GM12878 (cell line): ENCODE measurements around the gene ZDHHC9. TPM values are rescaled to one million over a fixed set of nuclear protein-coding genes. Genes with fewer than 3 reads are reported as not detected.

Experiments
- ATAC-seq: fragments of 200-7000 bp; cut with Tn5 transposase; 3 replicates; pipeline ENCODE4 v1.9.1; 2020; ENCODE audit warnings: mild to moderate bottlenecking, moderate library complexity
- BruUV-seq: library from RNA; stranded (reverse); fragments of 400-500 nt; replicated peaks from 2 replicates; lab custom pipeline; 2021; lab: Mats Ljungman, UMichigan
- CTCF ChIA-PET: fragments of 300-600 bp; sonication (Branson Sonifier 250); formaldehyde crosslinking; extraction: SDS; loops from one replicate; lab custom pipeline; 2021; ENCODE audit warnings: inconsistent platforms; lab: Yijun Ruan, JAX
- POLR2A ChIA-PET: fragments of 350-600 bp; formaldehyde crosslinking; extraction: SDS; loops from one replicate; lab custom pipeline; 2021; ENCODE audit warnings: inconsistent platforms; lab: Charles Lee
- RAD21 ChIA-PET: fragments of 300-600 bp; sonication (Branson Sonifier 250); formaldehyde crosslinking; loops from one replicate; lab custom pipeline; 2023; ENCODE audit warnings: antibody characterized with exemption; ENCODE audit not compliant: unreplicated experiment; lab: Charles Lee
- SMC1A ChIA-PET: fragments of 300-600 bp; sonication (Branson Sonifier 250); formaldehyde crosslinking; loops from one replicate; lab custom pipeline; 2023; ENCODE audit not compliant: unreplicated experiment, uncharacterized antibody; lab: Charles Lee
- DNase-seq: peaks from one replicate; pipeline ENCODE4 v3.0.0-alpha.2; 2011; ENCODE audit warnings: low read depth, low spot score
- FAIRE-seq: peaks from 3 replicates; lab custom pipeline; 2011; peaks lifted over from hg19 to GRCh38; lab: Jason Lieb, UNC
- H2AFZ ChIP-seq: 2 replicates; pipeline ENCODE4 v1.6.0; 2011; ENCODE audit warnings: low read depth, low read length, control low read depth; ENCODE audit not compliant: control insufficient read depth
- H3K27ac ChIP-seq: 2 replicates; pipeline ENCODE4 v1.5.1; 2011; ENCODE audit warnings: control low read depth; ENCODE audit not compliant: control insufficient read depth, insufficient read depth
- H3K27me3 ChIP-seq, 2 experiments: replicated peaks in 1 of 2; 2 replicates each; pipeline versions ENCODE4 v1.6.0 to v1.6.1; 2011; ENCODE audit warnings: low read length in 1 of 2; ENCODE audit not compliant: control insufficient read depth in 2 of 2, insufficient read depth in 2 of 2
- H3K36me3 ChIP-seq, 2 experiments: 2 replicates each; pipeline ENCODE4 v1.5.1; 2011; ENCODE audit warnings: low read length in 1 of 2; ENCODE audit not compliant: control insufficient read depth in 2 of 2, insufficient read depth in 2 of 2
- H3K4me1 ChIP-seq: 2 replicates; pipeline ENCODE4 v1.6.1; 2011; ENCODE audit warnings: mild to moderate bottlenecking, low read length, moderate library complexity, mixed read lengths; ENCODE audit not compliant: control insufficient read depth, insufficient read depth
- H3K4me2 ChIP-seq: 2 replicates; pipeline ENCODE4 v1.6.0; 2011; ENCODE audit warnings: control low read depth; ENCODE audit not compliant: control insufficient read depth, insufficient read depth
- H3K4me3 ChIP-seq: fragments of 200-600 bp; sonication (generic); 2 replicates; pipeline ENCODE4 v1.5.1; 2016
- H3K79me2 ChIP-seq: 2 replicates; pipeline ENCODE4 v1.6.0; 2011; ENCODE audit warnings: low read length; ENCODE audit not compliant: control insufficient read depth, insufficient read depth
- H3K9ac ChIP-seq: 2 replicates; pipeline ENCODE4 v1.8.0; 2011; ENCODE audit warnings: low read length, control low read depth, mixed read lengths; ENCODE audit not compliant: control insufficient read depth, insufficient read depth
- H3K9me3 ChIP-seq: replicated peaks from 3 replicates; pipeline ENCODE4 v1.5.1; 2011; ENCODE audit warnings: mild to moderate bottlenecking, low read length; ENCODE audit not compliant: control insufficient read depth, insufficient read depth
- H4K20me1 ChIP-seq: 2 replicates; pipeline ENCODE4 v1.6.0; 2011; ENCODE audit not compliant: control insufficient read depth, insufficient read depth
- BACH1 ChIP-seq: fragments of 450-650 bp; IDR thresholded peaks from 2 replicates; pipeline ENCODE4 v1.6.1; 2017; ENCODE audit warnings: mild to moderate bottlenecking, borderline replicate concordance
- CHD2 ChIP-seq: IDR thresholded peaks from 2 replicates; pipeline ENCODE4 v1.6.1; 2011; ENCODE audit warnings: low read depth, low read length, improper control_type of control experiment, borderline replicate concordance
- CUX1 ChIP-seq: IDR thresholded peaks from 2 replicates; pipeline ENCODE4 v1.6.1; 2012; ENCODE audit warnings: improper control_type of control experiment, low read depth, low read length; ENCODE audit not compliant: insufficient replicate concordance
- ESRRA ChIP-seq: IDR thresholded peaks from 2 replicates; pipeline ENCODE4 v1.6.1; 2012; ENCODE audit warnings: mild to moderate bottlenecking, low read length, improper control_type of control experiment
- MEF2B ChIP-seq: fragments of 450-650 bp; IDR thresholded peaks from 2 replicates; pipeline ENCODE4 v1.6.1; 2018; ENCODE audit warnings: mild to moderate bottlenecking, moderate library complexity; ENCODE audit not compliant: partially characterized antibody, poor library complexity, severe bottlenecking
- MTA2 ChIP-seq: fragments of 450-650 bp; IDR thresholded peaks from 2 replicates; pipeline ENCODE4 v1.6.1; 2016; ENCODE audit warnings: low read depth, mild to moderate bottlenecking, moderate library complexity
- PAX5 ChIP-seq: IDR thresholded peaks from 2 replicates; pipeline ENCODE4 v1.6.1; 2011; ENCODE audit warnings: low read depth, low read length, borderline replicate concordance
- PAX8 ChIP-seq: fragments of 450-650 bp; IDR thresholded peaks from 2 replicates; pipeline ENCODE4 v1.6.1; 2017; ENCODE audit warnings: mild to moderate bottlenecking, moderate library complexity
- POLR2AphosphoS2 ChIP-seq: IDR thresholded peaks from 2 replicates; pipeline ENCODE4 v1.6.1; 2011; ENCODE audit warnings: low read depth, mild to moderate bottlenecking, low read length, improper control_type of control experiment, moderate library complexity
- SIX5 ChIP-seq: IDR thresholded peaks from 2 replicates; pipeline ENCODE4 v1.6.1; 2011; ENCODE audit warnings: mild to moderate bottlenecking, low read depth, low read length, moderate library complexity; ENCODE audit not compliant: severe bottlenecking
- TCF3 ChIP-seq: IDR thresholded peaks from 2 replicates; pipeline ENCODE4 v1.6.1; 2012; ENCODE audit warnings: low read depth, mild to moderate bottlenecking, low read length, borderline replicate concordance; ENCODE audit not compliant: insufficient read depth
- ZNF622 ChIP-seq: fragments of 450-650 bp; IDR thresholded peaks from 2 replicates; pipeline ENCODE4 v1.6.1; 2017; ENCODE audit warnings: mild to moderate bottlenecking, inconsistent platforms
- WGBS: methylation state at CpG from one replicate; pipeline ENCODE4 v1.1.6; 2016; ENCODE audit warnings: low lambda C conversion rate; ENCODE audit not compliant: insufficient replicate concordance, insufficient coverage; ENCODE audit errors: missing lambda C conversion rate; 5-methylcytosine and 5-hydroxymethylcytosine counted together
- in situ Hi-C: fragments of 300-500 bp; cut with MboI; formaldehyde crosslinking; loops from 9 replicates; pipeline ENCODE4 v1.14.3; 2018; ENCODE audit warnings: mixed read lengths
- intact Hi-C: fragments of 100-400 bp; cut with micrococcal nuclease; formaldehyde crosslinking; loops from one replicate; pipeline ENCODE4 v1.14.2; 2022; ENCODE audit not compliant: unreplicated experiment
- polyA plus RNA-seq, 11 experiments: library from polyadenylated mRNA; depleted of rRNA in 4 of 11; unstranded in 6 of 11; stranded (reverse) in 5 of 11; fragments of >200 nt; fragmentation: Nextera tagmentation in 4 of 11; fragmentation: Illumina TruSeq in 1 of 11; extraction: Ambion mirVana in 4 of 11; extraction: Trizol in 1 of 11; gene quantifications; 1 replicate in 1 of 11; 2 replicates in 10 of 11; pipeline versions ENCODE4 v1.2.1 to v1.2.3, GENCODE V29; 2011 to 2016; ENCODE audit warnings: inconsistent platforms in 2 of 11, missing spikeins in 2 of 11, low read depth in 1 of 11
- total RNA-seq, 4 experiments: library from RNA; depleted of rRNA in 3 of 4; stranded (reverse); fragments of >200 nt in 3 of 4; fragmentation: Illumina TruSeq in 1 of 4; extraction: Trizol in 1 of 4; gene quantifications; 2 replicates each; pipeline versions ENCODE4 v1.2.1 to v1.2.3, GENCODE V29; 2013 to 2021
- TF ChIP-seq, protein P1 (sequence below): IDR thresholded peaks from 2 replicates; pipeline ENCODE4 v1.6.1; 2011; ENCODE audit warnings: mild to moderate bottlenecking, low read depth, low read length, moderate library complexity; ENCODE audit not compliant: insufficient replicate concordance

The ZDHHC9 gene
- total and polyA plus RNA-seq, 10 of the 15 experiments (the other 5 are each of a cell fraction or from before 2014, with no cell fraction given): 1.8 to 13.0 (median 5.4) TPM

- TF ChIP-seq BACH1: no peak
- no peak for TF ChIP-seq ZNF622
- TF ChIP-seq CUX1: no peak
- no peak for TF ChIP-seq CHD2
- TF ChIP-seq SIX5: no peak
- TF ChIP-seq ESRRA: no peak
- TF ChIP-seq PAX8: no peak
- TF ChIP-seq TCF3: no peak
These were observed 3.3 kb downstream of the ZDHHC9 start (continued) for GRCh38 chrX:129840344-129840743.

DNA sequence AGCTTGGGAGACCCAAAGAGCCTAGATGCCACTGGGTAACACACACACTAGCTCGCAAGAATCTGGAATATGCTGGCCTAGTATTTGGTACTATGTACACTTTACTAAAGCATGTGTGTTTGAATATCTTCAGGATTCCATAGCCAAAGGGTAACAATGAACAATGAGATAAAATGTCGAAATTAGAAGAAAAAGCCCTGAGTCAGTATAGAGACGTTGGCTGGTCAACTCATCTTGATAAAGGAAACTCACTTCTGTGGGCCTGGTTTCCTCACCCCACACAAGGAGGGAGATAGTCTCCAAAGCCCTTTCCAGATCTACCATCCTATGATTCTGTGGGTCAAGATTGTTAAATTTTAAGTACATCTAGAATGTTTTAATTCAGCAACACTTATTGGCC is 6.9 kb downstream of the ZDHHC9 start:
- BruUV-seq: no TSS peak
- RAD21 ChIA-PET: no interaction called here
- Histone ChIP-seq H3K4me1 (no peaks in the 10 kb centered on the region), H4K20me1 (no peaks in the 10 kb centered on the region), H2AFZ (no peak overlapping the region), H3K36me3 (0 out of 4 replicates have a peak, but pooled peaks cover 0 to 3% of the 10 kb centered on the region in 2 experiments), H3K79me2 (no peaks in the 10 kb centered on the region), H3K9me3 (no peaks in the 10 kb centered on the region), H3K4me2 (no peak overlapping the region), H3K9ac (no peak overlapping the region), H3K27ac (no peak overlapping the region), H3K4me3 (no peak overlapping the region), H3K27me3 (no peaks in the 10 kb centered on the region)
- intact Hi-C loops (no loop called here), in situ Hi-C loops (no loop called here)
- 58% methylated on average over 3 of the region's 3 CpGs for WGBS
- DNase-seq (no peak), FAIRE-seq (peak; percentile 41), ATAC-seq (no peak)
- SMC1A ChIA-PET: interaction anchor here (2.3 kb wide), 1 partner anchor 13 kb away, joined by 7 read pairs; no protein-coding TSS in a partner anchor
- POLR2A ChIA-PET: no interaction called here
- CTCF ChIA-PET: interaction anchor here (0.6 to 1.1 kb wide), 2 partner anchors 202 to 236 kb away, joined by 3 read pairs; no protein-coding TSS in a partner anchor
- TF ChIP-seq, protein P1, sequence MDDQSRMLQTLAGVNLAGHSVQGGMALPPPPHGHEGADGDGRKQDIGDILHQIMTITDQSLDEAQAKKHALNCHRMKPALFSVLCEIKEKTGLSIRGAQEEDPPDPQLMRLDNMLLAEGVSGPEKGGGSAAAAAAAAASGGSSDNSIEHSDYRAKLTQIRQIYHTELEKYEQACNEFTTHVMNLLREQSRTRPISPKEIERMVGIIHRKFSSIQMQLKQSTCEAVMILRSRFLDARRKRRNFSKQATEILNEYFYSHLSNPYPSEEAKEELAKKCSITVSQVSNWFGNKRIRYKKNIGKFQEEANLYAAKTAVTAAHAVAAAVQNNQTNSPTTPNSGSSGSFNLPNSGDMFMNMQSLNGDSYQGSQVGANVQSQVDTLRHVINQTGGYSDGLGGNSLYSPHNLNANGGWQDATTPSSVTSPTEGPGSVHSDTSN: no peak
- TF ChIP-seq PAX5: no peak
- TF ChIP-seq POLR2AphosphoS2: no peak
- TF ChIP-seq MEF2B: no peak
- no peak for TF ChIP-seq MTA2
